A673 (cell line): ENCODE measurements around the gene NEDD4L.

Experiments used
- CTCF ChIP-seq: fragments of 300-800, 200-600 bp; sonication (generic); conservative IDR thresholded peaks from 2 replicates; pipeline ENCODE4 v1.5.1; 2017; ENCODE audit warnings: low read depth, mild to moderate bottlenecking, antibody characterized with exemption, low read length, moderate library complexity, mixed read lengths
- EZH2 ChIP-seq: fragments of 200-600 bp; sonication (generic); IDR thresholded peaks from 2 replicates; pipeline ENCODE4 v1.6.1; 2017; ENCODE audit warnings: borderline replicate concordance, low read depth, mild to moderate bottlenecking, mixed read lengths, antibody characterized with exemption, low read length; ENCODE audit not compliant: poor library complexity, severe bottlenecking

GRCh38 chr18:58156516-58156915, 112.5 kb downstream of the NEDD4L start:
- TF ChIP-seq CTCF (no peak), EZH2 (no peak)
